Measurements from ENCODE around the gene GREM1.

DNA sequence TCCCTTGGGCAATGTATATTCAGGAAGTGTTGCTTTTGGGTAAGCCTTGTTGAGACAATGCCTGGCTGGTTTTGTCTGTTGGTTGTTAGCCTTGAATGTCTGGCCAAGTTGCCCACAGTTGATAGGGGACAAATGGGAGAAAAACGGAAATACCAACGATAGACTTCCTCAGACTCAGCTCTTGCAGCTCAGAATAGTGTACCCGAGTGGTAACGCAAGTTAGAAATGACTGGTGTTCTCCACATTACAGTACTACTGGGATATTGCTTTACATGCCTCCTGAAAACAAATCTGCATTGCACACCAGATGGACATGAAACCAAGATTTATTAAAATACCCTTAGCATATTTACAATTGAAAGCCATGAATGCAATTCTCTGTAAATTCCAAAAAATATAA is 47.4 kb downstream of the GREM1 start:
- TF ChIP-seq EZH2 (IDR thresholded peaks at IDR 0.05; ENCODE audit: low read depth, unreplicated experiment) (no peak), CTCF (conservative IDR thresholded peaks at IDR 0.05; ENCODE audit: low read depth in 2 of 2) (no peak), POLR2AphosphoS5 (IDR thresholded peaks at IDR 0.05; ENCODE audit: low read depth) (no peak), ZNF114 (CRISPR knock-in tag; IDR thresholded peaks at IDR 0.05) (no peak), REST (IDR thresholded peaks at IDR 0.05; ENCODE audit: unreplicated experiment) (no peak), EZH2phosphoT487 (IDR thresholded peaks at IDR 0.05; ENCODE audit: unreplicated experiment) (no peak), CREB1 (CRISPR knock-in tag; IDR thresholded peaks at IDR 0.05; ENCODE audit: low read depth) (no peak), STAT1 (IDR thresholded peaks at IDR 0.05; ENCODE audit: unreplicated experiment) (no peak), ETS1 (IDR thresholded peaks at IDR 0.05) (no peak), NANOG (IDR thresholded peaks at IDR 0.05; ENCODE audit: borderline replicate concordance) (no peak), ZNF462 (CRISPR knock-in tag; IDR thresholded peaks at IDR 0.05) (no peak), JUNB (IDR thresholded peaks at IDR 0.05; ENCODE audit: unreplicated experiment) (no peak), ZNF331 (CRISPR knock-in tag; IDR thresholded peaks at IDR 0.05; ENCODE audit: low read depth) (no peak)

All from GM23338 (cell line).